NCI-H1092 (cell line): ENCODE results near the gene TRIM75.
"Not testable (repeated sequence)": the region's sequence is repeated elsewhere in the genome, so short reads cannot be mapped to it uniquely, and the experiment has no call there.

Experiments used
- DNase-seq: peaks from one replicate; lab custom pipeline; 2025; lab: John Stamatoyannopoulos, UW

Gene TRIM75

GRCh38 chr4:165077034-165077578 lies 23.4 kb downstream of the TRIM75 start:
- DNase-seq, result no peak

GRCh38 chr4:165079476-165079875 lies 25.8 kb downstream of the TRIM75 start:
- peak; percentile 77 for DNase-seq

GRCh38 chr4:165084787-165085186 lies 31.1 kb downstream of the TRIM75 start:
- DNase-seq, result not testable (repeated sequence)

GRCh38 chr4:165085946-165086345 lies 32.3 kb downstream of the TRIM75 start:
- no peak for DNase-seq

GRCh38 chr4:165088366-165088765 lies 34.7 kb downstream of the TRIM75 start:
- no peak for DNase-seq

GRCh38 chr4:165092187-165092586 lies 38.5 kb downstream of the TRIM75 start:
- DNase-seq, result not testable (repeated sequence)

- no peak for DNase-seq
Observed at GRCh38 chr4:165094873-165095272, 41.2 kb downstream of the TRIM75 start.

GRCh38 chr4:165095291-165095690 lies 41.6 kb downstream of the TRIM75 start:
- no peak for DNase-seq

GRCh38 chr4:165096776-165097175 lies 43.1 kb downstream of the TRIM75 start:
- no peak for DNase-seq

- DNase-seq, result no peak
Observed at GRCh38 chr4:165101641-165102040, 48.0 kb downstream of the TRIM75 start.

- DNase-seq, result no peak
Observed at GRCh38 chr4:165106518-165106917, 52.9 kb downstream of the TRIM75 start.
